Measurements from ENCODE around the gene GSPT1.

DNA sequence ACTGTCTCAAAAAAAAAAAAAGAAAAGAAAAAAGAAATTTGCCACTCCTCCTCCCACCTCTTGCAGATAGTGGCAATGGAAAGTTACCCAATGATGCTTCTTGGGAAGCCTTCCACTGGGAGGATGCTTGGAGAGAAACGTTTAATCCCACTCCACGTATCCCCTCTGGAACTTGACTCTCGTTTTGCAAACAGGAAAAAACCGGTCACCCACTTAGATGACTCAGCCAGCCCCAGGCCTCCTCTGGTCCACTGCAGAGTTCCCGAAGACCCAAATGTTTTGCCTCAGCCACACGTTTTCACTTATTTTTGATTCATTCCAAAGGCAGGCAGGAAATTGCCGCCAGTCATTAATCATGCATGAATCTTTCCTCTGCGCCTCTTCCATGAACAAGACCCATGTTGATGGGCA, 40.0 kb upstream of the GSPT1 start:
- TF ChIP-seq, protein P1, sequence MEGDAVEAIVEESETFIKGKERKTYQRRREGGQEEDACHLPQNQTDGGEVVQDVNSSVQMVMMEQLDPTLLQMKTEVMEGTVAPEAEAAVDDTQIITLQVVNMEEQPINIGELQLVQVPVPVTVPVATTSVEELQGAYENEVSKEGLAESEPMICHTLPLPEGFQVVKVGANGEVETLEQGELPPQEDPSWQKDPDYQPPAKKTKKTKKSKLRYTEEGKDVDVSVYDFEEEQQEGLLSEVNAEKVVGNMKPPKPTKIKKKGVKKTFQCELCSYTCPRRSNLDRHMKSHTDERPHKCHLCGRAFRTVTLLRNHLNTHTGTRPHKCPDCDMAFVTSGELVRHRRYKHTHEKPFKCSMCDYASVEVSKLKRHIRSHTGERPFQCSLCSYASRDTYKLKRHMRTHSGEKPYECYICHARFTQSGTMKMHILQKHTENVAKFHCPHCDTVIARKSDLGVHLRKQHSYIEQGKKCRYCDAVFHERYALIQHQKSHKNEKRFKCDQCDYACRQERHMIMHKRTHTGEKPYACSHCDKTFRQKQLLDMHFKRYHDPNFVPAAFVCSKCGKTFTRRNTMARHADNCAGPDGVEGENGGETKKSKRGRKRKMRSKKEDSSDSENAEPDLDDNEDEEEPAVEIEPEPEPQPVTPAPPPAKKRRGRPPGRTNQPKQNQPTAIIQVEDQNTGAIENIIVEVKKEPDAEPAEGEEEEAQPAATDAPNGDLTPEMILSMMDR (IDR thresholded peaks at IDR 0.05; ENCODE audit: poor library complexity, severe bottlenecking): no peak
- no peak for TF ChIP-seq EZH2 (IDR thresholded peaks at IDR 0.05; ENCODE audit: borderline replicate concordance, insufficient read depth, low read length, poor library complexity, severe bottlenecking)

Measured in neural cell (in vitro differentiated cells).